K562 (cell line): Measurements from ENCODE around the gene EHBP1. TPM values are rescaled to one million over a fixed set of nuclear protein-coding genes. Genes with fewer than 3 reads are reported as not detected.

ENCODE experiments used
- RCOR1 ChIP-seq, 2 experiments: IDR thresholded peaks; 2 replicates each; pipeline ENCODE4 v1.6.1; 2012; ENCODE audit warnings: low read depth in 2 of 2, low read length in 2 of 2, borderline replicate concordance in 1 of 2, improper control_type of control experiment in 1 of 2
- SMAD4 ChIP-seq: fragments of 250-450 bp; sonication (Bioruptor Pico); conservative IDR thresholded peaks from 2 replicates; pipeline ENCODE4 v1.8.0; 2021; ENCODE audit warnings: inconsistent platforms, mild to moderate bottlenecking, moderate library complexity
- polyA plus RNA-seq, 8 experiments: library from polyadenylated mRNA; depleted of rRNA in 4 of 8; stranded (reverse) in 5 of 8; unstranded in 3 of 8; fragments of >200 nt; fragmentation: Nextera tagmentation in 2 of 8; fragmentation: Illumina TruSeq in 1 of 8; extraction: Ambion mirVana in 2 of 8; extraction: Trizol in 1 of 8; gene quantifications; 2 replicates each; pipeline versions ENCODE4 v1.2.1 to v1.2.3, GENCODE V29; 2011 to 2014; ENCODE audit warnings: inconsistent platforms in 1 of 8, missing spikeins in 1 of 8
- total RNA-seq, 7 experiments: library from RNA; depleted of rRNA in 6 of 7; stranded (reverse); fragments of >200 nt in 6 of 7; fragmentation: Illumina TruSeq in 2 of 7; extraction: Trizol in 2 of 7; gene quantifications; 2 replicates each; pipeline versions ENCODE4 v1.2.1 to v1.2.3, GENCODE V29; 2011 to 2021; ENCODE audit warnings: low replicate concordance in 1 of 7
- TF ChIP-seq, protein P1 (sequence below), 2 experiments: fragments of 450-650 bp in 1 of 2; sonication (generic) in 1 of 2; formaldehyde crosslinking in 1 of 2; IDR thresholded peaks; 2 replicates each; pipeline versions ENCODE4 v1.7.1 to v1.9.0; 2016 to 2022; ENCODE audit warnings: inconsistent platforms in 1 of 2, mild to moderate bottlenecking in 1 of 2, missing genetic modification reagents in 1 of 2

Gene EHBP1
- total and polyA plus RNA-seq, 9 of the 15 experiments (the other 6 are each of a cell fraction or from before 2014, with no cell fraction given): 8.9 to 26.6 (median 19.3) TPM

GRCh38 chr2:63040586-63040985, 335.1 kb downstream of the EHBP1 start (continued):
- TF ChIP-seq, protein P1, sequence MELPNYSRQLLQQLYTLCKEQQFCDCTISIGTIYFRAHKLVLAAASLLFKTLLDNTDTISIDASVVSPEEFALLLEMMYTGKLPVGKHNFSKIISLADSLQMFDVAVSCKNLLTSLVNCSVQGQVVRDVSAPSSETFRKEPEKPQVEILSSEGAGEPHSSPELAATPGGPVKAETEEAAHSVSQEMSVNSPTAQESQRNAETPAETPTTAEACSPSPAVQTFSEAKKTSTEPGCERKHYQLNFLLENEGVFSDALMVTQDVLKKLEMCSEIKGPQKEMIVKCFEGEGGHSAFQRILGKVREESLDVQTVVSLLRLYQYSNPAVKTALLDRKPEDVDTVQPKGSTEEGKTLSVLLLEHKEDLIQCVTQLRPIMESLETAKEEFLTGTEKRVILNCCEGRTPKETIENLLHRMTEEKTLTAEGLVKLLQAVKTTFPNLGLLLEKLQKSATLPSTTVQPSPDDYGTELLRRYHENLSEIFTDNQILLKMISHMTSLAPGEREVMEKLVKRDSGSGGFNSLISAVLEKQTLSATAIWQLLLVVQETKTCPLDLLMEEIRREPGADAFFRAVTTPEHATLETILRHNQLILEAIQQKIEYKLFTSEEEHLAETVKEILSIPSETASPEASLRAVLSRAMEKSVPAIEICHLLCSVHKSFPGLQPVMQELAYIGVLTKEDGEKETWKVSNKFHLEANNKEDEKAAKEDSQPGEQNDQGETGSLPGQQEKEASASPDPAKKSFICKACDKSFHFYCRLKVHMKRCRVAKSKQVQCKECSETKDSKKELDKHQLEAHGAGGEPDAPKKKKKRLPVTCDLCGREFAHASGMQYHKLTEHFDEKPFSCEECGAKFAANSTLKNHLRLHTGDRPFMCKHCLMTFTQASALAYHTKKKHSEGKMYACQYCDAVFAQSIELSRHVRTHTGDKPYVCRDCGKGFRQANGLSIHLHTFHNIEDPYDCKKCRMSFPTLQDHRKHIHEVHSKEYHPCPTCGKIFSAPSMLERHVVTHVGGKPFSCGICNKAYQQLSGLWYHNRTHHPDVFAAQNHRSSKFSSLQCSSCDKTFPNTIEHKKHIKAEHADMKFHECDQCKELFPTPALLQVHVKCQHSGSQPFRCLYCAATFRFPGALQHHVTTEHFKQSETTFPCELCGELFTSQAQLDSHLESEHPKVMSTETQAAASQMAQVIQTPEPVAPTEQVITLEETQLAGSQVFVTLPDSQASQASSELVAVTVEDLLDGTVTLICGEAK (IDR thresholded peaks at IDR 0.05): peak; percentile 66; the same call in 1 of the 2 replicates
- TF ChIP-seq, protein P1 (CRISPR knock-in tag; IDR thresholded peaks at IDR 0.05): no peak
- TF ChIP-seq SMAD4 (CRISPR knock-in tag) (peak; percentile 35; the same call in 1 of the 2 replicates), RCOR1 (IDR thresholded peaks at IDR 0.05; ENCODE audit: borderline replicate concordance in 1 of 2, low read depth in 2 of 2, low read length in 2 of 2) (0 out of 4 replicates have a peak, but pooled peaks of 1 of the 2 experiments have one; percentile 13)
